CD1c-positive myeloid dendritic cell (primary cell): ENCODE results near the gene ABCC10.
"Not testable (repeated sequence)": the region's sequence is repeated elsewhere in the genome, so short reads cannot be mapped to it uniquely, and the experiment has no call there.

ENCODE experiments used
- DNase-seq: peaks from one replicate; pipeline ENCODE4 v3.0.0-alpha.2; 2016; ENCODE audit errors: extremely low spot score

The ABCC10 gene

GRCh38 chr6:43495409-43495941 lies 68.1 kb downstream of the ABCC10 start:
- no peak for DNase-seq

- DNase-seq: no peak
Measured at GRCh38 chr6:43496370-43497128, 69.2 kb downstream of the ABCC10 start.

GRCh38 chr6:43497129-43497396 lies 69.7 kb downstream of the ABCC10 start:
- no peak for DNase-seq

- no peak for DNase-seq
Measured at GRCh38 chr6:43497689-43498088, 70.3 kb downstream of the ABCC10 start.

GRCh38 chr6:43498291-43498690 lies 71.0 kb downstream of the ABCC10 start:
- not testable (repeated sequence) for DNase-seq

- no peak for DNase-seq
Measured at GRCh38 chr6:43499028-43499815, 71.9 kb downstream of the ABCC10 start.
